ENCODE data around the gene SHB.

DNA sequence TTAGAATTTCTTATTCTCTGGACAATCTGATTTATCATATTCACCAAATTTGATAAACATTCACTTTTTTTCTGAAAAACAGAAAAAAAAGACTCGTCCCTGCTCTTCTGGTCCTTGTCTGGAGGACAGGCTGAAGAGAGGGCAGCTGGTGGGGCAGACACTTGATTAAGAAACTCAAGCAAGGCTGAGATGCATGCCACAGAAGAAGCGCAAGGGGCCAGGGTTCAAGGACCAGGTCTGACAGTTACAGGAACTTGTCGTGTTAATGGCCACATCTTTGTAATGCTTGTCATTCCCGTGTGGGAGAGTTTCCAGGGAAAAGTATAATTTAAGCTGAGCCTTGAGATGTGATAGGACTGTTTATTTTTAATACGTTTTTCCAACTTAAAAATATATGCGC lies 40.6 kb upstream of the SHB start:
- no peak for TF ChIP-seq BHLHE40 (IDR thresholded peaks at IDR 0.05; ENCODE audit: borderline replicate concordance)
- no peak for TF ChIP-seq FOXM1 (IDR thresholded peaks at IDR 0.05; ENCODE audit: borderline replicate concordance)
- TF ChIP-seq FOXA1 (IDR thresholded peaks at IDR 0.05): no peak
- TF ChIP-seq NFRKB (IDR thresholded peaks at IDR 0.05): no peak
- TF ChIP-seq FOXK2 (IDR thresholded peaks at IDR 0.05): no peak
